Muscle of leg (tissue), 11 donors: Measurements from ENCODE around the gene SRGAP3. TPM values are rescaled to one million over a fixed set of nuclear protein-coding genes. Genes with fewer than 3 reads are reported as not detected.

ENCODE experiments used
- DNase-seq: peaks from one replicate; pipeline ENCODE4 v3.0.0; 2013
- H3K27ac ChIP-seq: one replicate; pipeline ENCODE4 v1.5.1; 2013; ENCODE audit warnings: mild to moderate bottlenecking, low read length, control low read depth
- H3K27me3 ChIP-seq: one replicate; pipeline ENCODE4 v1.6.1; 2013; ENCODE audit warnings: low read length; ENCODE audit not compliant: control insufficient read depth, insufficient read depth
- H3K36me3 ChIP-seq: one replicate; pipeline ENCODE4 v1.6.1; 2013; ENCODE audit warnings: low read length; ENCODE audit not compliant: control insufficient read depth, insufficient read depth
- H3K4me1 ChIP-seq: one replicate; pipeline ENCODE4 v1.6.1; 2013; ENCODE audit warnings: low read length; ENCODE audit not compliant: control insufficient read depth, insufficient read depth
- H3K4me3 ChIP-seq: one replicate; pipeline ENCODE4 v1.5.1; 2013; ENCODE audit warnings: low read length, control low read depth
- H3K9me3 ChIP-seq: replicated peaks from 2 replicates; pipeline ENCODE4 v1.6.1; 2013; ENCODE audit warnings: low read depth, low read length; ENCODE audit not compliant: control insufficient read depth
- WGBS: methylation state at CpG from one replicate; pipeline ENCODE4 v1.1.5; 2013; ENCODE audit warnings: missing lambda C conversion rate; ENCODE audit not compliant: insufficient coverage; 5-methylcytosine and 5-hydroxymethylcytosine counted together
- polyA plus RNA-seq, 8 donors: library from polyadenylated mRNA; unstranded; fragments of 120-200 nt; gene quantifications; one replicate each; pipeline versions ENCODE4 v1.2.1 to v1.2.3, GENCODE V29; 2013; ENCODE audit warnings: inconsistent platforms in 1 of 8, low replicate concordance in 1 of 8; ENCODE audit not compliant: insufficient read length in 8 of 8, insufficient read depth in 1 of 8
- total RNA-seq: library from RNA; stranded (reverse); fragments of 120-200 nt; gene quantifications from one replicate; pipeline ENCODE4 v1.2.4, GENCODE V29; 2013

The SRGAP3 gene
- total and polyA plus RNA-seq, 9 donors, result 16.2 to 25.7 (median 20.2) TPM

DNA sequence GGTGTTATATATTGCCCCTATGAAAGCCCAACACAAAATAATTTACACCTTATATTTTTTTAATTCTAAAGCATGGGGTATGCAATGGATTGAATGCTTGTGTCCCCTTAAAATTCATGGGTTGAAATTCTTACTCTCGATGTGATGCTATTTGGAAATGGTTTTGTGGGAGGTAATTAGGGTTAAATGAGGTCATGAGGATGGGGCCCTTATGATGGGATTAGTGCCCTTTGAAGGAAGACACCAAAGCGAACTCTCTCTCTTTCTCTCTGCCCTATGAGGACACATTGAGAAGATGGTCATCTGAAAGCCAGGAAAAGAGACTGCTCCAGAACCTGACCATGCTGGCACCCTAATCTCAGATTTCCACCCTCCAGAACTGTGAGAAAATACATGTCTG lies 7.6 kb upstream of the SRGAP3 start:
- Histone ChIP-seq H3K27me3 (no peaks in the 10 kb centered on the region), H3K27ac (no peak overlapping the region), H3K36me3 (no peaks in the 10 kb centered on the region), H3K4me1 (no peaks in the 10 kb centered on the region), H3K4me3 (no peak overlapping the region), H3K9me3 (peaks cover 6% of the 10 kb centered on the region)
- WGBS, result no CpG with 5 or more reads among the region's 2 CpGs
- no peak for DNase-seq

DNA sequence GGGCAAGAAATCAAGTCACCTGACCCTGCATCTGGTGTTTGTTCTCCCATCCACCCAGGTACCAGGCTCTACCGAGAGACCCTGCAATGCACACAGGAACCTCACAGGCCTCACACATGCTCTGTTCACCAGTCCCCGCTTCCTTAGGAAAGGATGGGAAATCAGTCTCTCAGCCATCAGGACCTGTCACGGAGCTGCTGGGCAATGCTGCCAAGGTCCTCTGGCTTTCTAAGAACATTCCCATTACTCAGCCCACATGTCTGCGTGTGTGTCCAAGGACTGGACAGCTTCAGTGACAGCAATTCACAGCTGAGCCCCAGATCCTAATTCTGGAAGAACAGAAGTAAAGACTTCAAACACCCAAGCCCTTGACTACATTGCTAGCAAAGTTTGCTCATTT lies 6.5 kb upstream of the SRGAP3 start:
- Histone ChIP-seq H3K36me3 (no peaks in the 10 kb centered on the region), H3K4me3 (no peak overlapping the region), H3K4me1 (peaks cover 3% of the 10 kb centered on the region), H3K27ac (no peak overlapping the region), H3K27me3 (no peaks in the 10 kb centered on the region), H3K9me3 (peaks cover 6% of the 10 kb centered on the region)
- 67% methylated on average over 4 of the region's 4 CpGs for WGBS
- no peak for DNase-seq

DNA sequence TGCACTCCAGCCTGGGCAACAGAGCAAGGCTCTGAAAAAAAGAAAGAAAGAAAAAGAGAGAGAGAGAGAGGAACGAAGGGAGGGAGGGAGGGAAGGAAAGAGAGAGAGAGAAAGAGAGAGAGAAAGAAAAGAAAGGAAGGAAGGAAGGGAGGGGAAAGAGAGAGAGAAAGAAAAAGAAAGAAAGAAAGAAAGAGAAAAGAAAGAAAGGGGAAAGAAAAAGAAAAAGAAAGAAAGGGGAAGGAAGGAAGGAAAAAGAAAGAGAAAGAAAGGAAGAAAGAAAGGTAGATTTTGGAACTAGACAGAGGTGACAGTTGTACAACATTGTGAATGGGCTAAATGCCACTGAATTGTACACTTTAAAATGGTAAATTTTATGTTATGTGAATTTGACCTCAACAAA lies 5.3 kb upstream of the SRGAP3 start:
- Histone ChIP-seq H3K27me3 (no peaks in the 10 kb centered on the region), H3K4me3 (no peak overlapping the region), H3K36me3 (no peaks in the 10 kb centered on the region), H3K9me3 (peaks cover 6% of the 10 kb centered on the region), H3K27ac (no peak overlapping the region), H3K4me1 (peaks cover 9% of the 10 kb centered on the region)
- 57% methylated on average over 1 of the region's 1 CpG for WGBS
- DNase-seq, result no peak

DNA sequence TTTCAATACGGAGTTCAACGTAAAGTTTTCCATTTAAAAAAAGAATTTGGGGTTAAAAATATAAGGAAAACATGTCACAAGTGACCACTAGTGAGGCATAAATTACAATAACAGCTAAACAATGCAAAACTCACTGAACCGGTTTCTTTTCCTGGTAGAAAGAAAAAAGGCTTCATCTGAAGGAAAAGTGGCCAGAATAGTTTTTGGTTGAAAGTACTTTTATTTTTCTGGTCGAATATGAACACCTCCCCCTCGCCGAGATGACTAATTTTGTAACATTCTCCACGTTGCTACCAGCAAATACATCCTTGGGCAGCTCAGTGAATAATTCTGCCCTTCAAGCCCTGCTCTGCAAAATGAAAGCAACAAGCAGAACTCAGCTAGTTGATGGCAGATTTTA lies 3.9 kb upstream of the SRGAP3 start:
- Histone ChIP-seq H3K27ac (no peak overlapping the region), H3K4me3 (no peak overlapping the region), H3K27me3 (no peaks in the 10 kb centered on the region), H3K36me3 (no peaks in the 10 kb centered on the region), H3K4me1 (peaks cover 11% of the 10 kb centered on the region), H3K9me3 (peaks cover 6% of the 10 kb centered on the region)
- WGBS, result no CpG with 5 or more reads among the region's 7 CpGs
- no peak for DNase-seq

DNA sequence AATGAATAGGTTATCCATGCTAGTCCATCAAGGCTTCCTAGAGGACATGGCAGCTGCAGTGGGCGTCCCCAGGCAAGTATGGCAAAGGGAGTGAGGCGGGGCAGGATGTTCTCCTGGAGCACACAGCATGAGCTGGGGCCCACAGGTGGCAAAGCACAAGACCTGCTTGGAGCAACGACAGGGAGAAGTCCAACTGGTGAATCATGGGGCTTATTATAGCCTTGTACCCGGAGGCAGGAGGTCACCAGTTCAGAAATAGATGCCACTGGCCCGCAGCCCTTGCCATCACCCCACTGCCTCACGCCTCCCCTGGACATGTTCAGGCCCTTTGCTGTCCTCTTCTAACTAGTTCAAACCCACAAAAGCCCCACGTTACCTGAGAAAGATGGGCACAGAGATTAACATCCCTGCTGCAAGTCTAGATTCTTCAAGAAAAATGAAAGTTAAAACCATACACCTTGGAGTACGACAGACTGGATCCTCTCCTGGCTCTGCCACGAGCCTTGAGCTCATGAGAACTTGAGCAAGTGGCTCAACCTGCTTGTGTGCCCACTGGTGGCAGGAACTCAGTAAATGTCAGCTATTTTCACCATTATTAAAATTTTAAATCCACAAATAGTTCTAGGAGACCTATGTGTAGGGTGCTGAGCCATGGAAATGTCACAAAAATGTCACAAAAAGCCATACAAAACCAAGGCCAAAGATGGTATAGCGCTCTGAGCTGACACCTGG lies 1.8 kb upstream of the SRGAP3 start:
- Histone ChIP-seq H3K27me3 (peaks cover 2% of the 10 kb centered on the region), H3K4me1 (peaks cover 24% of the 10 kb centered on the region), H3K27ac (peak overlapping the region; percentile 73), H3K9me3 (no peaks in the 10 kb centered on the region), H3K36me3 (no peaks in the 10 kb centered on the region), H3K4me3 (no peak overlapping the region)
- WGBS, result 89% methylated on average over 6 of the region's 10 CpGs
- DNase-seq, result peak; percentile 72

DNA sequence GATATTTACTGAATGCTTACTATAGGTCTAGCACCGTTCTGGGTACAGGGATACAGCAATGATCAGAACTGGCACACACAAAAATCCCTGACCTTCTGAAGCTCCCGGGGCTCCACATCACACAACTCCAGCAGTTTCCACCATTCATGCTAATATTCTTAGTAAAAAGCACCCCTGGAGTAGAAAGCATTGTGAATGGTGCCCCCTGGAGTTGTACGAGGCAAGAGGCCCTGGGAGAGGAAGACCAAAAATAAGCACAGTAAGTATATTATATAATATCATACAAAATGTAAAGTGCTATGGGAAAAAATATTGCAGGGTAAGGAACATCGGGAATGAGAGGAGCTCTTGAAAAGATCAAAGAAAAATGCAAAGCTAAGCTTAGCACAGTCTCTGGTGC lies 790 bp upstream of the SRGAP3 start:
- WGBS, result no CpG with 5 or more reads among the region's 4 CpGs
- peaks cover 25% of the 10 kb centered on the region for H3K4me1 ChIP-seq
- no peak overlapping the region for H3K4me3 ChIP-seq
- H3K27ac ChIP-seq, result peak overlapping the region; percentile 73
- peaks cover 2% of the 10 kb centered on the region for H3K27me3 ChIP-seq
- no peak for DNase-seq
- H3K9me3 ChIP-seq, result no peaks in the 10 kb centered on the region
- no peaks in the 10 kb centered on the region for H3K36me3 ChIP-seq

DNA sequence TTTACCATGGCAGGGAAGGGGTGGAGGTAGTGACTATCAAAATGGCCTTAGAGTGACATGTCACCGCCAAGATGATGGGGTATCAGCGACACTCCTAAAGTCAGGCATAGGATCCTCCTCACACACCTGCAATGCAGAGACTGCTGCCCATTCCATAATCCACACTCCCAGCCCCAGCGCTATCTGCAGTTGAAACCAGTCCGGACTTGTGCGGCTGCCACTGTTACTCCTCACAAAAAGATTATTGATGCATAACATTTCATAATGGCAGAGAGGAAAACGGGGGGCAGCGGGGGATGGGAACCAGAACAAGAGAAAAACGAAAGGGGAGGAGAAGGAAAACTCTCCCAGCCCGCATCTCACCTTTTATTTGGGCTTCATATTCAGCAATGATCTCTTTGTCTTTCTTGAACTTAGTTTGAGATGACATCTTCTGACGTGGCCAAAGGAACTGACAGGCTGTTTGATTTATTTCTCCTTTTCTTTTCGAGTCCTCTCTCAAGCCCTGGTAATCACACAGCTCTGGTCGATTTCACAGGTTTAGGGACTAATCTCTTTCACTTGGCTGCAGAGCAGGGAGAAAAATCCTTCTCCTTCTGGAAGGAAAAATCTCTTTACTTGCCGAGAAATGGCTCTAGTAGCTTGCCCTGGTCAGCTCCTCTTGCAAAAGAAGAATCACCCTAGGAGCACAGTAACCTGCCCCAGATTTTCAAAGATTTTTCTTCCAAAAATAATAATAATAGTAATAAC lies 749 bp downstream of the SRGAP3 start:
- H3K36me3 ChIP-seq, result no peaks in the 10 kb centered on the region
- peaks cover 25% of the 10 kb centered on the region for H3K4me1 ChIP-seq
- H3K9me3 ChIP-seq, result no peaks in the 10 kb centered on the region
- H3K27me3 ChIP-seq, result peaks cover 2% of the 10 kb centered on the region
- no peak for DNase-seq
- WGBS, result no CpG with 5 or more reads among the region's 13 CpGs
- H3K4me3 ChIP-seq, result peak overlapping the region; percentile 62
- H3K27ac ChIP-seq, result peak overlapping the region; percentile 85

DNA sequence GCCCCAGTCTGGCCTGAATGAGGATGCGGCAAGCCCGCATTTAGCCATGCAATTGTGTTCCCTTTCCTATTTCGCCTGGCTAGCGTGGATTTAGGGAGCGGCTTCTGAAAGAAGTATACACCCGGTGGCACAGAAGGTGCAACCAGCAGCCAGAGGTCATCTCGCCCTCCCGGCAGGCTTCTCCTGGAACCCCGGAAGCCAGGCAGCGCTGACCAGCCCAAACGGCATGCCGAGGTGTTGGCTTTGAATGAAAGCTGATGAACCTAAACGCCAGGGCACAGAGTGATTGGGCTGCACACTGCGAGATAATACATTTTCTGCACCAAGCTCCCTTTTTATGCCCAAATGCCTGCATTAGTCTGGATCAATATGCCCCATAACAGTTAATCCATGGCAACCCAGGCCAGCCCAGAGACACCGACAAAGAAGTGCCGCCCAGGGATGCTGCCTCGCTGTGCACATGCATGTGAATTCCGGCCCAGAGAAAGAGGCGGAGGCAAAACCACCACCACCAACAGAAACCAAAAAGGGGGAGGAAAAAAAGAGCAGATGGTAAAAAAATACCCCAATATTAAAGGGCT lies 1.4 kb downstream of the SRGAP3 start:
- Histone ChIP-seq H3K9me3 (no peaks in the 10 kb centered on the region), H3K27me3 (peaks cover 2% of the 10 kb centered on the region), H3K4me1 (peaks cover 25% of the 10 kb centered on the region), H3K36me3 (no peaks in the 10 kb centered on the region), H3K4me3 (peak overlapping the region; percentile 62), H3K27ac (peak overlapping the region; percentile 85)
- no peak for DNase-seq
- 21% methylated on average over 14 of the region's 19 CpGs for WGBS

DNA sequence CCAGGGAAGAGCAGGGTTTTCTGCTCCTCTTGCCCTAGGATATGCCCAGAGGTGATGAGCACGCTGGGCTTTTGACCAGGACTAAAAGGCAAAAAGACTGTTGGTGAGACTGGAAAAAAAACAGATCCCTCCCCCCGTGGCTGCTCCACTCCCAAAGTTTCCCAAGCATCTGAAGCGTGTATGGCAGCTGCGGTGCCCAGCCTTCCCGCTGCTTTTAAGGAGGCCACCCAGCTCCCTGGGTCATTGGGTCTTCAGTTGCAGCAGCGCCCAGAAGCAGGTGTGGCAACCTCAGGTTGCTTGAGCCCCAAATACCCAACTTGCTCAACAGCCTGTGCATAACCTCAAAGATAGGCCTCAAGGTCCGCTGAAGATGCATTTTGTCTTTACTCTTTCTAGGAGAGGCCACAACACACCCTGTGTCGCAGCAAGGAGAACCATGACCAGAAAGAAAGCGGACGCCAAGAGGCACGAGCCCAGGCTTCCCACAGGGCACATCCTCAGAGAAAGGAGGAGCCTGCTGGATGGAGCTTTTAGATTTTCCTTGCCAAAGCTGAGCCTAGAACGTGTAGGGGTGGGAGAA lies 2.0 kb downstream of the SRGAP3 start:
- Histone ChIP-seq H3K27ac (peak overlapping the region; percentile 85), H3K27me3 (peaks cover 2% of the 10 kb centered on the region), H3K4me3 (peak overlapping the region; percentile 62), H3K9me3 (no peaks in the 10 kb centered on the region), H3K36me3 (no peaks in the 10 kb centered on the region), H3K4me1 (peaks cover 25% of the 10 kb centered on the region)
- WGBS, result 34% methylated on average over 8 of the region's 12 CpGs
- DNase-seq, result peak; percentile 49

DNA sequence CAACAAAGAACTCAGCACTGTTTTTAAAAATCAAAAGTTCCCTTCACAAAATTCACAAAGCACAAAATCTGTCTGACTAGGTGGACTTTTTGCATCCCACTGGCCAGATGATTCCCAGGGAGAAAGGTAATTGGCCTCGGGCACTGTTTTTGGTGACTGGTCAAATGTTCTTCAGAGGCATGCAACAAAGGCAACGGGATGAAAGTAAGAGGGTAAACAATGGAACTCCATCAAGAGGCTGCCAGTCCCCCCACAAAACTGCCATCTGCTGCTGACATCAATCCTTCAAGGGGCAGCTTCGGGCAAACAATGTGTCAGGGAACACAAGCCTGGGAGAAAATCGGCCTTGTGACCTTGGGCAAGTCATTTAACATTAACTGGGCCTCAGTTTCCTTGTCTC lies 3.3 kb downstream of the SRGAP3 start:
- Histone ChIP-seq H3K9me3 (no peaks in the 10 kb centered on the region), H3K27me3 (peaks cover 2% of the 10 kb centered on the region), H3K36me3 (no peaks in the 10 kb centered on the region), H3K4me3 (no peak overlapping the region), H3K27ac (no peak overlapping the region), H3K4me1 (peaks cover 22% of the 10 kb centered on the region)
- 90% methylated on average over 2 of the region's 4 CpGs for WGBS
- DNase-seq, result no peak
